Activated CD4-positive, alpha-beta memory T cell treated with anti-CD3 and anti-CD28 coated beads, Interleukin-2, amount 10 ng/mL, durations not matched to agents 7 days and 5 days (primary cell): Measurements from ENCODE around the gene PIGU. TPM values are rescaled to one million over a fixed set of nuclear protein-coding genes. Genes with fewer than 3 reads are reported as not detected.

Experiments
- CTCF ChIA-PET: fragments of 350-600 bp; sonication (Branson Sonifier 250); formaldehyde crosslinking; loops from one replicate; lab custom pipeline; 2021; ENCODE audit warnings: antibody characterized with exemption, inconsistent platforms; lab: Charles Lee
- POLR2A ChIA-PET: fragments of 350-600 bp; sonication (Branson Sonifier 250); formaldehyde crosslinking; loops from one replicate; lab custom pipeline; 2021; ENCODE audit warnings: antibody characterized with exemption; lab: Charles Lee
- DNase-seq: peaks from one replicate; pipeline ENCODE4 v3.0.0-alpha.2; 2020
- H3K27ac Mint-ChIP-seq: one replicate; pipeline ENCODE4 v1.8.0; 2021; ENCODE audit warnings: mild to moderate bottlenecking, mixed read lengths
- H3K27me3 Mint-ChIP-seq: one replicate; pipeline ENCODE4 v1.8.0; 2021; ENCODE audit warnings: mixed read lengths
- H3K36me3 Mint-ChIP-seq: one replicate; pipeline ENCODE4 v1.8.0; 2021; ENCODE audit warnings: low read depth, mixed read lengths
- H3K4me1 Mint-ChIP-seq: one replicate; pipeline ENCODE4 v1.8.0; 2021; ENCODE audit warnings: mixed read lengths
- H3K4me3 Mint-ChIP-seq: one replicate; pipeline ENCODE4 v1.8.0; 2021; ENCODE audit warnings: mild to moderate bottlenecking, mixed read lengths
- H3K9me3 Mint-ChIP-seq: one replicate; pipeline ENCODE4 v1.8.0; 2021; ENCODE audit warnings: mixed read lengths
- total RNA-seq, 2 experiments: library from RNA; stranded (reverse); gene quantifications; one replicate each; pipeline ENCODE4 v1.2.3, GENCODE V29; 2021

Gene PIGU
- total RNA-seq, 2 experiments from 2014 or later, result 18.3 to 18.6 TPM

DNA sequence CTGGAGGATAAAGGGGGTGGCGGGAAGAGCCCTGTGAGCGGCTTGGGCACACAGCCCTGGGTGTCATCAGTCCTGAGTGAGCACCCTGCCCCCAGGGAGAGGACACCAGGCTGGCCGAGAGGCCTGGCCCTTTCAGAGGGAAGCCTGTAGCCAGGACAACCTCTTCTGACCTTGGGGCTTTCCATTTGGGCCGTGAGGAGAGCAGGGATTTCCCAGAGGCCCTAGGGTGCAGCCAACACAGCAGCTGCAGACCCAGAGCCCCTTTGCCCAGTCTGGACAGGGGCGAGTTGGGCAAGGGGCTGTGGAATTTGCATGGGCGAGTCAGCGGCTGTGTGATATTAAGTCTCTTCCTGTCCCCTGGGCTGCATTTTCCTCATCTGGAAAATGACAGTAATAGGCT is 112.1 kb downstream of the PIGU start:
- Mint-ChIP-seq H3K36me3 (no peaks in the 10 kb centered on the region), H3K4me1 (peaks cover 2% of the 10 kb centered on the region), H3K27me3 (no peaks in the 10 kb centered on the region), H3K9me3 (no peaks in the 10 kb centered on the region), H3K27ac (no peak overlapping the region), H3K4me3 (no peak overlapping the region)
- DNase-seq, result no peak
- ChIA-PET CTCF (interaction anchor here (1.3 to 1.8 kb wide), 2 partner anchors 27 to 252 kb away, joined by 3 to 7 read pairs; no protein-coding TSS in a partner anchor), POLR2A (no interaction called here)

DNA sequence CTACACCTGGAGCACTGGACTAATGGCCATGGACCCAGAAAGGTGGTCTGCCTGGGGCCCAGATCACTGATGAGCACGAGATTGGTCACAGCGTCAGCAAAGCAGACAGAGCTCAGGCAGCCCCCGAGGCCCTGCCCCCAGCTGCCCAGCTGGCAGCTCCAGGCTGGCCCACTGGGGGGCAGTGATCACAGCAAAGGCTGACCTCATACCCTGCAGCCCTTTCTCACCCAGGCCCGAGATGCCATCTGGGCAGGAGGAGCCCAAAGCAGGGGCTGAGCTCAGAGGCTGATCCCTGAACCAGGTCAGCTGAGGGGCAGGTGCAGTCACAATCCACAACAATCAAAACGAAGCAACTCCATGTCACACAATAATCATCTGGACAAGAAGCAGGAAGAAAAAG is 114.3 kb downstream of the PIGU start:
- Mint-ChIP-seq H3K27ac (no peak overlapping the region), H3K36me3 (no peaks in the 10 kb centered on the region), H3K4me1 (peaks cover 13% of the 10 kb centered on the region), H3K4me3 (no peak overlapping the region), H3K27me3 (no peaks in the 10 kb centered on the region), H3K9me3 (no peaks in the 10 kb centered on the region)
- ChIA-PET POLR2A (interaction anchor here (1.0 kb wide), 1 partner anchor 16 kb away, joined by 5 read pairs; no protein-coding TSS in a partner anchor), CTCF (interaction anchor here (1.0 to 2.5 kb wide), 4 partner anchors 28 to 250 kb away, joined by 4 to 9 read pairs (median 8); no protein-coding TSS in a partner anchor)
- DNase-seq, result no peak

DNA sequence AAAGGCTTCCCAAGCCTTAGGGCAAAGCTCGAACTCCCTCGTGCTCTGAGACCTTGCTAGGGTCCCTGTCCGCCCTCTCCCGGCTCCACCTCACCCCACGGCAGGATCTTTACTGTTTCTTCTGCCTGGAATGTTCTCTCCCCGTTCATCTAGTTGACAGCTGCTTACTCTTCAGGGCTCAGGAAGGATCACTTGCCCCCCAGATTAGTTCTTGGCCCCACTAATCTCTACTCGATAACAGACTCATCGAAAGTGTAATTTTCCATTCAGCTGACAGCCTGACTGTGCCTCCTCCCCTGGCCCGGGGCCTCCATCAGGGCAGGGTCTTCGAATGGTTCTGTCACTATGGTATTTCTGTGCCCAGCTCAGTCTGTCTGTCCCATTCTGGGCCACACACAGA is 115.2 kb downstream of the PIGU start:
- no peaks in the 10 kb centered on the region for H3K9me3 Mint-ChIP-seq
- DNase-seq, result no peak
- H3K36me3 Mint-ChIP-seq, result no peaks in the 10 kb centered on the region
- H3K4me1 Mint-ChIP-seq, result peaks cover 18% of the 10 kb centered on the region
- H3K4me3 Mint-ChIP-seq, result no peak overlapping the region
- no peak overlapping the region for H3K27ac Mint-ChIP-seq
- POLR2A ChIA-PET, result interaction anchor here (0.7 to 1.4 kb wide), 3 partner anchors 8 to 46 kb away, joined by 3 read pairs; no protein-coding TSS in a partner anchor
- no peaks in the 10 kb centered on the region for H3K27me3 Mint-ChIP-seq
- CTCF ChIA-PET, result interaction anchor here (2.0 to 2.5 kb wide), 2 partner anchors 147 to 249 kb away, joined by 8 read pairs; no protein-coding TSS in a partner anchor

DNA sequence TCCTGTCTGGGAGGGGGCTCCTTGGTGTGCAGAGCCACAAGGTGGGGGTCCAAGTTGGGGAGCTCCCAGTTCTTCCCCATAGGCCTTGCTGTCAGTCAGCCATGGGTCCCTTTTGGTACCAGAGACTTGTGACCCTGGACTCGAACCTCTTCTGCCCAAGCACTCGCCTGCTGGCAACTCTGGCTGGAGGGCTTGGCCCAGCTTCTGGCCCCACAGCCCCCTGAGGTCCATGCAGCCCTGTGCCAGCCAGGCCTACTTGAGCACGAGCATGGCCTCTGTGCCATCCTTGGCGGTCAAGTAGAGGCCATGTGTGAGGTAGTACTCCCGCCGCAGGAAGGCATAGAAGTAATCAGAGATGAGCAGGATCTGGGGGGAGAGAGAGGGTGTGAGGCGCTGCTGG is 116.3 kb downstream of the PIGU start:
- peaks cover 18% of the 10 kb centered on the region for H3K4me1 Mint-ChIP-seq
- no peak overlapping the region for H3K27ac Mint-ChIP-seq
- POLR2A ChIA-PET, result interaction anchor here (1.4 kb wide), 1 partner anchor 9 kb away, joined by 3 read pairs; no protein-coding TSS in a partner anchor
- H3K27me3 Mint-ChIP-seq, result no peaks in the 10 kb centered on the region
- no peak overlapping the region for H3K4me3 Mint-ChIP-seq
- H3K9me3 Mint-ChIP-seq, result no peaks in the 10 kb centered on the region
- H3K36me3 Mint-ChIP-seq, result no peaks in the 10 kb centered on the region
- DNase-seq, result no peak
- CTCF ChIA-PET, result no interaction called here

DNA sequence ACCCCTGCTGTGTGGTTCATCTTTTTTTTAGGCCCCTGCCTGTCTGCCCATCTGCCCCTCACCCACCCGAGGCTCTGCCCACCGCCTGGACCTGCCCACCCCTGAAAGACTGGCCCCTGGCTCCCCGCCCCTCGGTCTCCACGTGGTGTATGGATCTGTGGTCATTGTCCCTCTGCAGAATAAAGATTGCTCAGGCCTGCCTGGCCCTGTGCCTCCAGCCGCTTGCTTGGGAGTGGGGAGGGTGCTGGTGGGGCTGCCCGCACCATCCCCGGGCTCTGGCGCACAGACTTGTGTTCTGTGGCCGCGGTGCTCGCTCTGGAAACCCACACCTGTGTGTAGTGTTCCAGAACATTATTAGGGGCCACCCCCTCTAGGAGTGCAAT is 116.8 kb downstream of the PIGU start:
- POLR2A ChIA-PET, result interaction anchor here (2.8 kb wide), 1 partner anchor 19 kb away, joined by 9 read pairs; no protein-coding TSS in a partner anchor
- peak overlapping the region; percentile 59 for H3K4me3 Mint-ChIP-seq
- H3K27me3 Mint-ChIP-seq, result no peaks in the 10 kb centered on the region
- CTCF ChIA-PET, result no interaction called here
- no peak for DNase-seq
- peaks cover 18% of the 10 kb centered on the region for H3K4me1 Mint-ChIP-seq
- H3K9me3 Mint-ChIP-seq, result no peaks in the 10 kb centered on the region
- no peaks in the 10 kb centered on the region for H3K36me3 Mint-ChIP-seq
- H3K27ac Mint-ChIP-seq, result no peak overlapping the region

DNA sequence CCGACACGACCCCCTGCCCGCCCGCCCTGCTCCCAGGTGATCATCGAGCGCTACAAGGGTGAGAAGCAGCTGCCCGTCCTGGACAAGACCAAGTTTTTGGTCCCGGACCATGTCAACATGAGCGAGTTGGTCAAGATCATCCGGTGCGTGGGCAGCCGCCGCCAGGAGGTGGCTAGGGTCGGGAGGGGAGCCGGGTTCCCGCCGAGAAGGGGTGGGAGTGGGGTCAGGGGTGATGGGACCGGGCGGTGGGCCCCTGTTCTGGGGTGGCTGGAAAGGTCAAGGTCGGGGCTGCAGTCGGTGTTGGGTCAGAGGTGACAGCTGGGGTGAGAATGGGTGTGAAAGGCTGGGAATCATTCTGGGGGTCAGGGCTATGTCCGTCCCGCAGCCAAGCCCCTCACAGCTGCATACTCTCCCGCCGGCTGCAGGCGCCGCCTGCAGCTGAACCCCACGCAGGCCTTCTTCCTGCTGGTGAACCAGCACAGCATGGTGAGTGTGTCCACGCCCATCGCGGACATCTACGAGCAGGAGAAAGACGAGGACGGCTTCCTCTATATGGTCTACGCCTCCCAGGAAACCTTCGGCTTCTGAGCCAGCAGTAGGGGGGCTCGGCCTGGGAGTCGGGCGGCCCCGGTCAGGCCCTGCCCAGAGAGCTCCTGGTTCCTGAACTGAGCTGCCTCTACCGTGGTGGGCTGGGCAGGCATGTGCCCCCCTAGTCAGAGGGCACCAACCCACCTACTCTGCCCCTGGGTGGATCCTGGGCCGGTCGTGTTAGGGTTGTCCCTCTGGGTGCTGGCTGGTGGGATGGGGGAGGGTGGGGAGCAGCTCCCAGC is 117.4 kb downstream of the PIGU start:
- Mint-ChIP-seq H3K27ac (peak overlapping the region; percentile 58), H3K36me3 (no peaks in the 10 kb centered on the region)
- CTCF ChIA-PET, result interaction anchor here (1.4 kb wide), 1 partner anchor 210 kb away, joined by 7 read pairs; no protein-coding TSS in a partner anchor

DNA sequence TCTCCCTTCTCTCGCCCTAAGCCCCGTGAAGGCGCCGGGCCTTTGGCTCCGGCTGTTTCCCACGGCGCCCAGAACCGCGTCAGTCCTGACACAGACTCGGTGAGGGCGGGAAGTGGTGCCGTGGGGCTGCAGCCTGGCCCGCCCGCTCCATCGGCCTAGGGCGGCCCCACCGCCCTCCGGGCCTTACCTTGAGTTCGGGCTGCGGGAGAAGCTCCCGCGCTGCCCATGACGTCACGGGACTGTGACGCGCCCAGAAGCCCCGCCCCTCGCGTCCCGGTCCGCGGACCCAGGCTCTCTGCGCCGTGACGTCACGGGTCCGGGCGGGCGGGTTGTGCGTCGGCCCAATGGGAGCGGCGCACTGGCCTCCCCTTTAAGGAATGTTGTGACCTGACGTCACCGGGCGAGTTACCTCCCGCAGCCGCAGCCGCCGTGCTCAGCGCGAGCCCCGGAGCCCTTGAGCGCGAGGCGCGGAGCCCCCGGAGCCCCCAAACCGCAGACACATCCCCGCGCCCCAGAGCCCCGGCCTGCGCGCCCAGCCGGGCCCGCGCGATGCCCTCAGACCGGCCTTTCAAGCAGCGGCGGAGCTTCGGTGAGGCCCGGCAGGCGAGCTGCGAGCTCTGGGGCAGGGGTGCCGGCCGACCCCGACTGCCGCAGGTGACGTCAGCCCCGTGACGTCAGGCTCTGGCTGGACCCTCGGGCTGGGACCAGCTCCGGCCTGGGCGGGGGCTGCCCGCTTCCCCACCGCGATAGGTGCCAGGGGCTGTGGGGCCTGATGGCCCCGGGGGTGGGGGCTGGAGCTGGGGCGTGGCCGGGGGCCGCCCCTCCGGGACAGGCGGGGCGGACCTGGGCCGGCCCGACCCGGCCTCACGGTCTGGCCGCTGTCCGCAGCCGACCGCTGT is 118.3 kb downstream of the PIGU start, which contains the start of gene MAP1LC3A:
Gene MAP1LC3A, plus strand, starts transcription at position 399 of the 899 bp plus-strand sequence. Its CDS starts 151 bp downstream, at position 550.
- Mint-ChIP-seq H3K36me3 (no peaks in the 10 kb centered on the region), H3K27me3 (no peaks in the 10 kb centered on the region), H3K9me3 (no peaks in the 10 kb centered on the region), H3K27ac (peak within 1 kb of the TSS; percentile 58), H3K4me3 (peak within 1 kb of the TSS; percentile 76), H3K4me1 (peaks cover 18% of the 10 kb centered on the region)
- ChIA-PET CTCF (interaction anchor here (0.5 to 1.8 kb wide), 5 partner anchors 20 to 1369 kb away, joined by 3 to 7 read pairs (median 5); no protein-coding TSS in a partner anchor), POLR2A (interaction anchor here (0.6 to 2.8 kb wide), 16 partner anchors 9 to 255 kb away, joined by 3 to 11 read pairs (median 5); partner anchors contain the start of genes AHCY, DYNLRB1, ITCH and PIGU)
- peak; percentile 95 for DNase-seq

More for the DNA sequence above, 117.4 kb downstream of the PIGU start:
- POLR2A ChIA-PET, result interaction anchor here (1.1 to 2.8 kb wide), 7 partner anchors 11 to 196 kb away, joined by 3 to 11 read pairs (median 9); partner anchors contain the start of genes DYNLRB1, ITCH, PIGU and TP53INP2
- Mint-ChIP-seq H3K27me3 (no peaks in the 10 kb centered on the region), H3K4me1 (peaks cover 18% of the 10 kb centered on the region), H3K4me3 (peak overlapping the region; percentile 57), H3K9me3 (no peaks in the 10 kb centered on the region)
- no peak for DNase-seq

DNA sequence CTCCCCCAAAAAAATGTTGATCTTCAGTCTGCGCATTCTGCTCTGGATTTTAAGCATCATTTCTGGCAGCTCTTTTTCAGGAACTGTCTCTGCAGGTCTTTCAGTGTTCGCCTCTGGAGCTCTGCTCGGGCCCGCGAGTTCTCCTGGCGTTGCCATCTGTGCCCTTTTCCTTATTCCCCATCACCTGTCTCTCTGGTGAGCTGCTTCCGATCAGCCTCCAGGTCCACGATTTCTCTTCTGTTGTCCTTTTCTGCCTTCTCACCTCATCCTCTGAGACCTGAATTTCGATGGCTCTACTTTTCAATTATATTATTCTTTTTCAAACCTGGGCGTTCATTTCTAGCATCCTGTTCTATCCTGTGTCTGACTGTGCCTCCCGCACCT is 119.0 kb downstream of the PIGU start:
- ChIA-PET CTCF (interaction anchor here (0.7 to 1.8 kb wide), 5 partner anchors 20 to 245 kb away, joined by 3 to 7 read pairs (median 5); no protein-coding TSS in a partner anchor), POLR2A (interaction anchor here (1.0 to 2.8 kb wide), 12 partner anchors 9 to 255 kb away, joined by 3 to 11 read pairs (median 6); partner anchors contain the start of genes AHCY, DYNLRB1 and PIGU)
- Mint-ChIP-seq H3K4me1 (peaks cover 18% of the 10 kb centered on the region), H3K4me3 (peak overlapping the region; percentile 76), H3K36me3 (no peaks in the 10 kb centered on the region), H3K9me3 (no peaks in the 10 kb centered on the region), H3K27ac (peak overlapping the region; percentile 40), H3K27me3 (no peaks in the 10 kb centered on the region)
- DNase-seq, result no peak

DNA sequence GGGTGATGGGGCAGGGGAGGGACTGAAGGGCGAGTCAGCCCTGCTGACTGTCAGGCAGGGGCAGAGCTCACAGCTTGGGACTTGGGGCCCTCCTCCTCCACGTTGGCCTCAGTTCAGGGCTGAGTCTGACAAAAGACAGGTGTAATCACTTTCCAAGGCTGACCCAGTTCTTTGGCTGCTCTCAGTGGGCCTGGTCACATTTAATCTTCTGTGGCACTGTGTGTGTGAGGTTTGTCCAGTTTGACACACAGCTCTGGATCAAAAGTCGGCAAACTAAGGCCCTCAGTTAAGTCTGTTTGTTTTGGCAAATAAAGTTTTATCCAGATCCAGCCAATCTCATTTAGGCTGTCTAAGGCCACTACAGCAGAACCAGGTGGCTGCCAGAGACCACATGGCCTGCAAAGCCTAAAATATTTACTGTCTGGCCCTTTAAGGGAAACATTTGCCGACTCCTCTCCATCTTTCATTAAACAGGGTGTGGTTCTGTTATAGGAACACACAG is 123.5 kb downstream of the PIGU start:
- H3K27me3 Mint-ChIP-seq, result no peaks in the 10 kb centered on the region
- ChIA-PET CTCF (no interaction called here), POLR2A (interaction anchor here (0.6 kb wide), 1 partner anchor 9 kb away, joined by 3 read pairs; no protein-coding TSS in a partner anchor)
- no peak overlapping the region for H3K4me3 Mint-ChIP-seq
- no peak overlapping the region for H3K27ac Mint-ChIP-seq
- peaks cover 12% of the 10 kb centered on the region for H3K4me1 Mint-ChIP-seq
- H3K36me3 Mint-ChIP-seq, result no peaks in the 10 kb centered on the region
- no peaks in the 10 kb centered on the region for H3K9me3 Mint-ChIP-seq
- no peak for DNase-seq

DNA sequence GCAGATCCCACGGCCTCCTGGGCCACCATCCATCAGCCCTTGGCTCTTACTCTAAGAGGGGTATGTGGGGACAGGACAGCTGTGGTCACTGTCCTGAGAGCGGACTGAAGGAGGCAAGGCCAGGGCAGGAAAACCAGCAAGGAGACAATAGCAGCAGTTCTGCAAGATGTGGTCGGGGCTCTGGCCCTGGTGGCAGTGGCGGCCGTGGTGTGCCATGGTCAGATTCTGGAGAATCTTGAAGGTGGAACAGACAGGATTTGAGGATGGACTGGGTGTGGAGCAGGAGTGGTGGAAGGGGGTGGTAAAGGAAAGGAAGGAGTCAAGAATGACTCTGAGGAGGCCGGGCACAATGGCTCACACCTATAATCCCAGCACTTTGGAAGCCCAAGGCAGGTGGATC is 124.3 kb downstream of the PIGU start:
- H3K36me3 Mint-ChIP-seq, result no peaks in the 10 kb centered on the region
- H3K27ac Mint-ChIP-seq, result no peak overlapping the region
- H3K4me3 Mint-ChIP-seq, result no peak overlapping the region
- ChIA-PET POLR2A (no interaction called here), CTCF (no interaction called here)
- DNase-seq, result no peak
- H3K27me3 Mint-ChIP-seq, result no peaks in the 10 kb centered on the region
- peaks cover 5% of the 10 kb centered on the region for H3K4me1 Mint-ChIP-seq
- H3K9me3 Mint-ChIP-seq, result no peaks in the 10 kb centered on the region

DNA sequence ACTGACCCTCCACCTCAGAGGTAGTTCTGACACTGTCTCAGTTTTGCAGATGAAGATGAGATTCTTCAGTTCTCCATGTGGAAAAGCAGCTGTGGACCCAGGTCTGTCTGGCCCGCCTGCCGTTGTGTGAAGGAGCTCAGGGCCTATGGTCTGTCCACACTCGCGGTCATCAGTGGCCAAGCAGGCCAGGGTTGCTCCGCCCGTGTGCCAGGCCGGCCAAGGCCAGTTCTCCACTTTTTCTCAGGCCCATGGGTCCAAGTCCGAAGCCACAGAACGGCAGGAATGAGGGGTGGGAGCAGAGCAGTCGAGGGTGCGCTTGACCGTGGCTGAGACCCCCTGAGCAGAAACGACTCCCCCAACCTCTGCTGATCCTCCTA is 127.0 kb downstream of the PIGU start:
- Mint-ChIP-seq H3K27ac (no peak overlapping the region), H3K27me3 (no peaks in the 10 kb centered on the region), H3K4me3 (no peak overlapping the region), H3K9me3 (no peaks in the 10 kb centered on the region), H3K4me1 (no peaks in the 10 kb centered on the region), H3K36me3 (no peaks in the 10 kb centered on the region)
- DNase-seq, result no peak
- CTCF ChIA-PET, result no interaction called here
- POLR2A ChIA-PET, result interaction anchor here (2.8 kb wide), 1 partner anchor 8 kb away, joined by 10 read pairs; the partner anchor contains the start of gene MAP1LC3A
